HEK293T (cell line): ENCODE data around the gene RPL5.

Experiments
- ARNT ChIP-seq: fragments of 450-650 bp; IDR thresholded peaks from 2 replicates; pipeline ENCODE4 v1.6.1; 2017; ENCODE audit warnings: mild to moderate bottlenecking
- BHLHE40 ChIP-seq: fragments of 450-650 bp; IDR thresholded peaks from 2 replicates; pipeline ENCODE4 v1.6.1; 2016; ENCODE audit warnings: mild to moderate bottlenecking, moderate library complexity, borderline replicate concordance
- ELF4 ChIP-seq: fragments of 450-650 bp; IDR thresholded peaks from 2 replicates; pipeline ENCODE4 v1.6.1; 2017; ENCODE audit warnings: antibody characterized with exemption
- FOXA1 ChIP-seq: fragments of 450-650 bp; IDR thresholded peaks from 2 replicates; pipeline ENCODE4 v1.6.1; 2016; ENCODE audit warnings: mild to moderate bottlenecking
- FOXK2 ChIP-seq: fragments of 450-650 bp; IDR thresholded peaks from 2 replicates; pipeline ENCODE4 v1.6.1; 2016; ENCODE audit warnings: mild to moderate bottlenecking
- FOXM1 ChIP-seq: fragments of 450-650 bp; IDR thresholded peaks from 2 replicates; pipeline ENCODE4 v1.6.1; 2017; ENCODE audit warnings: mild to moderate bottlenecking, borderline replicate concordance
- HDGF ChIP-seq: fragments of 450-650 bp; IDR thresholded peaks from 2 replicates; pipeline ENCODE4 v1.6.1; 2017; ENCODE audit warnings: antibody characterized with exemption, borderline replicate concordance
- NFRKB ChIP-seq: fragments of 450-650 bp; IDR thresholded peaks from 2 replicates; pipeline ENCODE4 v1.6.1; 2016; ENCODE audit warnings: mild to moderate bottlenecking, moderate library complexity
- PKNOX1 ChIP-seq: fragments of 450-650 bp; IDR thresholded peaks from 2 replicates; pipeline ENCODE4 v1.6.1; 2016
- SP1 ChIP-seq: fragments of 450-650 bp; IDR thresholded peaks from 2 replicates; pipeline ENCODE4 v1.6.1; 2017
- TARDBP ChIP-seq: fragments of 450-650 bp; IDR thresholded peaks from 2 replicates; pipeline ENCODE4 v1.6.1; 2016

GRCh38 chr1:92843046-92843423 is 11.2 kb downstream of the RPL5 start:
- TF ChIP-seq HDGF (no peak), FOXK2 (no peak), ELF4 (no peak), NFRKB (no peak), SP1 (no peak), BHLHE40 (no peak), FOXA1 (no peak), ARNT (no peak), FOXM1 (no peak), PKNOX1 (no peak), TARDBP (no peak)
